Activated naive CD8-positive, alpha-beta T cell treated with anti-CD3 and anti-CD28 coated beads for 36 hours (primary cell): ENCODE data around the gene GTPBP3. TPM values are rescaled to one million over a fixed set of nuclear protein-coding genes. Genes with fewer than 3 reads are reported as not detected.

ENCODE experiments used
- DNase-seq: peaks from one replicate; pipeline ENCODE4 v3.0.0; 2021
- H3K27ac Mint-ChIP-seq: one replicate; pipeline ENCODE4 v1.8.0; 2022; ENCODE audit warnings: mild to moderate bottlenecking, moderate library complexity, mixed read lengths
- H3K27me3 Mint-ChIP-seq: one replicate; pipeline ENCODE4 v1.8.0; 2022; ENCODE audit warnings: mild to moderate bottlenecking, mixed read lengths
- H3K36me3 Mint-ChIP-seq: one replicate; pipeline ENCODE4 v1.8.0; 2021; ENCODE audit warnings: mild to moderate bottlenecking, mixed read lengths
- H3K4me1 Mint-ChIP-seq: one replicate; pipeline ENCODE4 v1.8.0; 2021; ENCODE audit warnings: mixed read lengths
- H3K4me3 Mint-ChIP-seq: one replicate; pipeline ENCODE4 v1.8.0; 2022; ENCODE audit warnings: mild to moderate bottlenecking, moderate library complexity, mixed read lengths
- H3K9me3 Mint-ChIP-seq: one replicate; pipeline ENCODE4 v1.8.0; 2022; ENCODE audit warnings: mixed read lengths
- total RNA-seq, 2 experiments: library from RNA; stranded (reverse); gene quantifications; one replicate each; pipeline ENCODE4 v1.2.3, GENCODE V29; 2021

Gene GTPBP3
- total RNA-seq, 2 experiments from 2014 or later, result 49.0 to 49.6 TPM

DNA sequence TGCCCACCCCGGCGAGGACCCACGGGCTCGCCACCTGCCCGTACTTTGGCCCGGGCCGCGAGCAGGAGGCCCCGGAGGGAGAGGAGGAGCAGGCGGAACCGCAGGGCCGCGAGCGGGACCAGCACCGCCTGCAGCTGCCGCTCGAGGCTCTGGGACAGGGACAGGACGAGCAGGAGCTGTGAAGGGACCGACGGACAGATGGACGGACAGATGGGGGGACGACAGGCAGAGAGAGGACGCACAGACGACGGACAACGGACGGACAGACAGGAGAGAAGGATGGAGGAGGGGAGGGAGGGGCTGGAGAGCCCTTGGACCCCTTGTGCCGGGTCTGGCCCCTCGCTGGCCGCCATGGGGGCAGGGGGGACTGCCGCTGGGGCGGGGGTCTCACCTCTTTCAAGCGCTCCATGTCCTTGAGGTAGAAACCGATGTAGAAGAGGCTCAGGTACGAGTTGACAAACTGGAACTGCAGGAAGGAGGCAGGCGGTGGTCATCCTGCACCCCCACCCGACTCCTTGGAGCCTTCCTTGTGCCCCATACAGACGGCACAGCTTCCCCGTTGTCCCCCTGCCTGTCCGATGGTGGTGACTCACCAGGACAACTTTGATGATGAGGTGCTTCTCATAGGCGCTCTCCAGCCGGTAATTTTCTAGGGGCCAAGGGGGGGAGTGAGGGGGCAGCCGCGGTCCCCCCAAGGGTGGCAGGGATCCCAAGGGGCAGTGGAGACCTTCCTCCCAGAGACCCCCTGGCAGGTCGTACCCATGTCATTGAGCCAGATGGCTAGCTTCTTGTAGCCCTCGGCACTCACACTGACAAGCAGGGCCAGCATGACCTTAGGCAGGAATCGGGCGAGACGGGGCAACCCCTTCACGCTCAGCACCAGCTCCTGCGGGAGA, 7.7 kb upstream of the GTPBP3 start:
- Mint-ChIP-seq H3K9me3 (no peaks in the 10 kb centered on the region), H3K4me3 (no peak overlapping the region), H3K27ac (no peak overlapping the region), H3K27me3 (no peaks in the 10 kb centered on the region), H3K36me3 (no peaks in the 10 kb centered on the region), H3K4me1 (peaks cover 8% of the 10 kb centered on the region)
- no peak for DNase-seq

DNA sequence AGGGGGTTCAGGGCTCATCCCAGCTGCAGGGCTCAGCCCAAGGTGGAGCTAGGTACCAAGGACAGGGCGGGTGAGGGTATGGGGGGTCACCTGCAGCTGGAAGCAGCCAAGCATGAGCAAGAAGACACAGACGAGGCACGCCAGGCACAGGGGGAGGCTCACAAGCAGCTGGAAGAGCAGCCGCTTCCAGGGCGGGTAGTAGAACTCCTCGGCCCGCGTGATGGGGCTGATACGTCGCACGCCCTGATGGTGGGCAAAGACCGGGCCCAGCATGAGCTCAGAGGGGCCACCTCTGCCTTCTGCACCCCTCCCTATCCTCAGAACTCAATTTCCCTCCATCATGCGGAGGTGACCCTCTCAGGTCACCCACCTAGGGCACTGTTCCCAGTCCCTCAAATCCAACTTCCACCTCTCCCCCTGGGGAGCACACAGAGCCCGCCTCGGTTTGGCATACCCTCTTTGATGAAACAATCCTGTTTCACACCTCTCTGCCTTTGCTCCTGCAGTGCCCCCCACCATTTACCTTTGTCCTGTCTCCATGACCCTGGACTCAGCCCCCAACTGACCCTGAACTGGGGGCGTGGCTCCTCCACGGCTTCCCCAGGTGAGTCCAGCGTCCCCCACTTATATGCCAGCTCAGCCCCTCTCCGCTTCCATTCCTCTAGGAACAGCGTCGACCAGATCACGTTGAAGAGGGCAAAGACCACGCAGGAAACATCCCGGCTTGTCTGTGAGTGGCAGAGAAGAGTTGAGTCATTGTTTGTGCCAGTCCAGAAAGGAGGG, 6.9 kb upstream of the GTPBP3 start:
- no peak for DNase-seq
- Mint-ChIP-seq H3K4me3 (no peak overlapping the region), H3K4me1 (peaks cover 15% of the 10 kb centered on the region), H3K27me3 (no peaks in the 10 kb centered on the region), H3K9me3 (no peaks in the 10 kb centered on the region), H3K27ac (no peak overlapping the region), H3K36me3 (no peaks in the 10 kb centered on the region)

DNA sequence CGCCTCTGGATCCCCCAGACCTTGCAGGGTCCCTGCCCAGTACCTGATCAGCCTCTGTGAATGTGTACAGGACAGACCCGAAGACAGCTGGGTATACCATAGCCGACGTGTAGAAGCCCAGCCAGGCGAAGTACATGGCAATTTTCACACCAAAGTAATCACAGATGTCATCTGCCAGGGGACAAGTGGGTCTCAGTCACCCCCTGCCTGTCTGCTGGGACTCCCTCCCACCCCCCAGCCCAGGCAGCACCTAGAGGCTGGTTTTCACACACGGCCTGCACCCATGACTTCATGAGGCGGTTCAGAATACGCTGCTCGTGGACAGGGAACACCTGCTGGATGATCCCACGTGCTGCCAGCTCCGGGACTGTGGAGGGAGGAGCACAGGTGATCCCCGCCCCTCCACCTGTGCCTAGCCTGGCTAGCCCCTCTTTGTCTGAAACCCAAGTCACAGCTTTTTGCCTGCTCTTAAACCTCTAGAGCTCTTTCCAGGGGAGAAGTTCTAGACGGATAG, 6.3 kb upstream of the GTPBP3 start:
- no peak overlapping the region for H3K27ac Mint-ChIP-seq
- peaks cover 15% of the 10 kb centered on the region for H3K4me1 Mint-ChIP-seq
- DNase-seq, result no peak
- H3K4me3 Mint-ChIP-seq, result no peak overlapping the region
- H3K27me3 Mint-ChIP-seq, result no peaks in the 10 kb centered on the region
- no peaks in the 10 kb centered on the region for H3K36me3 Mint-ChIP-seq
- no peaks in the 10 kb centered on the region for H3K9me3 Mint-ChIP-seq

DNA sequence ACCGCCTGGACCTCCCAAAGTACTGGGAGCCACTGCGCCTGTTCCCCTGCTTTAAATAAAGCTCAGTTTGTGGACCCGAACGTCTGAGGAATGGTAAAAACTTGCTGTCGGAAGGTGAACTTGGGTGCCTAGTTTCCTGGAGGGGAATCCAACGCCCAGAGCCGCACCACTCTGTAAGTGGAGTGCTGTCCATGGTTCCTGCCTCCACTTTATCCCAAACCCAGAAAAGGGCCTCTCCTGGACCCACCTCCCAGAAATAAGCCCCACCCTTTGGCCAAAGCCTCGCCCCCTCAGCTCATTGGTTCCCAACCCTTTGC, 5.0 kb upstream of the GTPBP3 start:
- Mint-ChIP-seq H3K27ac (no peak overlapping the region), H3K27me3 (no peaks in the 10 kb centered on the region), H3K4me3 (no peak overlapping the region), H3K4me1 (peaks cover 20% of the 10 kb centered on the region), H3K9me3 (no peaks in the 10 kb centered on the region), H3K36me3 (no peaks in the 10 kb centered on the region)
- no peak for DNase-seq

DNA sequence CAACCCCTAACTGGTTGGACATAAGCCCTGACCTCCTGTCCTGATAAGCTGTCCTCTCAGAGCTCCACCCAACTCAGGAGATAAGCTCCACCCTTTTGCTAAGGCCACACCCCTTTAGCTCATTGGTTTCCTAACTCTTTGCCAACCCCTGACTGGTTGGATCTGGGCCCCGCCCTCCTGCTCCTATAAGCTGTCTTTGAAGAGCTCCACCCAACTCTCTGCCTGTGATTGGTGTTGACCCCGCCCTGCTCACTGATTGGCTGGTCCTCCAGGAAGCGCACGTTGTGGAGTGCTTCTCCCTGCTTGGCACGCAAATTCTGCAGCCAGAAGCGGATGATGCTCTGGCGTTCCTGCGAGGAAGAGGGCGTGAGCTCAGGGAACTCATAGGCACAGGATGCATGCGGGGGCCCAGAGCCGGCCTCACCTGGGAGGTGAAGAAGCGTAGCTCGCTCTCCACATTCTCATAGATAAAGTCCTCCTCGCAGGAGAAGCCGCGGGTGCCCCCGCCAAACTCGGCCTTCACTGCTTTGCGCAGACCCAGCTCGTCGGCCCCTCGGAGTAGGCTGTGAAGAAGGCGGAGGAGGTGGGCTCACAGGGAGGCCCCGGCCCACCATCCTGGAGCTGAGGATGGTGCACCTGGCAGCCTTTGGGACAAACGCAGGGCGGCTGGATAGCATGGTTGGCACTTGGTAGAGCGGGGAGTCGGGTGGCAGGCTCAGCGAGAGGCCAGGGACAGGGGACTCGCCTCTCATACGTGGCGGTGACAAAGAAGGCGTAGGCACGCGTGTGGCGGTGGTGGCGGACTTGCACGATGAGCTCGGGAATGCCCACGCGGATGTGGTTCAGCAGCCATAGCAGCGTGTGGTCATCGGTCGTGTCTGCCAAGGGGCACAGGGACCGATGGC, 4.4 kb upstream of the GTPBP3 start:
- H3K4me3 Mint-ChIP-seq, result no peak overlapping the region
- no peaks in the 10 kb centered on the region for H3K27me3 Mint-ChIP-seq
- peaks cover 20% of the 10 kb centered on the region for H3K4me1 Mint-ChIP-seq
- H3K9me3 Mint-ChIP-seq, result no peaks in the 10 kb centered on the region
- DNase-seq, result peak; percentile 63
- H3K36me3 Mint-ChIP-seq, result no peaks in the 10 kb centered on the region
- H3K27ac Mint-ChIP-seq, result no peak overlapping the region

DNA sequence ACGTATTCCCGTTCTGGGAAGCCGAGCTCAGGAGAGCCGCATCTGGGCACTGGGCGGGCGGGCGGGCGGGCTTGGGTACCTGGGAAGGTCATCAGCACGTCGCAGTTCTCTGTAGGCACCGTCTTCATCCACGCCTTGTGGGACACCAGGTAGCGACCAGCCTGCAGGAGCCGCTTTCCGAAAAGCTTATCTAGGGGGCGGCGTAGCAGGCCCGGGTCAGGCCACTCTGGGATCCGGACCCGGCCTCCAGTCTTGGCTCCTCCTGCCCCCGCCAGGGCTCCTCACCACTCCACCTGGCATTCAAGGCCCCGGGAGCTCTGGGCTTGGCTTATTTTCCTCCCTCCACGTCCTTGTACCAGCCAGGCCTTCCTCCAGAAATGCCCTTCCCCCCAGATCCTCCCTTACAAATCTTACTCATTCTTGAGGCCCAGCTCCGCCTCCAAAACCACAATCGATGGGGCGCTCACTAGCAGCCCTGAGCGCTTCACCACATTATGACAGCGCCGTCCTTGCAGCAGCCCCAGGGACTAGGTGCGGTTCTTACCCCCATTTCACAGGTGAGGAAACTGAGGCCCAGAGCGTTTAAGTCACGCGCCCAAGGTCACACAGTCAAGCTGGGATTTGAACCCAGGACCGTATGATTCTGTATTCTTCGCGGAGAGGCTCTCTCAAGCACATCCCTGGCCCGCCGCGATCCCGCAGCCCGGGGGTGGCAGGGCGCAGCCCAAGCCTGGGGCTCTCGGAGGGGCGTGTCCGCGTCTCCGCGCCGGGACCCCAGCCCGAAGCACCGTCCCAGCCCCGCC, 3.5 kb upstream of the GTPBP3 start:
- Mint-ChIP-seq H3K27ac (peak overlapping the region; percentile 42), H3K4me3 (peak overlapping the region; percentile 72), H3K36me3 (no peaks in the 10 kb centered on the region), H3K27me3 (no peaks in the 10 kb centered on the region), H3K4me1 (peaks cover 26% of the 10 kb centered on the region), H3K9me3 (no peaks in the 10 kb centered on the region)
- peak; percentile 77 for DNase-seq

DNA sequence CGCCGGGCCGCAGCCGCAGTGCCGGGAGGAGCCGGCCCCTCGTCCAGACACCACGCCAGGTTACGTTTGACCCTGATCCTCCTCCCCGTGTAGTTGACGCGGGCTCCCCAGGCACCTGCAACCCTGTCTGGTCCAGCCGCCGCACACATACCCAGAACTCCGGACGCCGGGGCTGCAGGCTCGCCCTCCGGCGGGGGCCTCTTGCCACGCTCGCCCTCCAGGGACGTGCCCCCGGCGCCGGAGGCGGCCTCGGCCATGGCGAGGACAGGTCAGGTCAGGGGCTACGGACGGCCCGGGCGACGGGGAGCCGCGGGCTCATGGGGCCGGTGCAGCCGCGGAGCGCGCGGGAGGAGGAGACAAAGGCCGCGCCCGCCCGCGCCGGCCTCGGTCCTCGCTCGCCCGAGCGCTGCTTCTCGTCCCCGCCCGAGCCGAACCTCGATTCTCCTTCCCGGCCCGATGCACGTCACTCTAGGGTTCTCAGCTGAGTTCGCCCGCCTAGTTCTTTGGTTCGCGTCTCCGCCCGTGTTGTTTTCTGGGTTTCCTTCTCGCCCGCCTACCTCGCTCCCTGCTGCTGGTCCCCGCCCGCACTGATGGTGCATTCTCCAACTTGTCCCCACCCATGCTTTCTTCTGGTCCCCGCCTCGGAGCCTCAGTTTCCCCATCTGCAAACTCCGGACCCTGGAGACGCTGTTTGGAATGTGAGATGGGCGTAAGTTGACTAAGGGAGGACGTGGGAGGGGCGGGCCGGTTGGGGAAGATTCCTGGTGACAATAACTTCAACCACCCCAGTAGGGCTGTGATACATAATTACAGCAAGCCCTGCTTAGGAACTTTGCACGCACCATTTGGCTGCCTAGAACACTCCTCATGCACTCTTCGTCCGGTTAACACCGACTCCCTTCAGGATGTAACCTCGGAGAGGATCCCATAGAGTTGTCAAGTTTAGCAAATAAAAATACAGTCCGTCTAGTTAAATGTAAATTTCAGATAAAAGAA, 2.6 kb upstream of the GTPBP3 start, which contains the start of gene ANO8:
TSS of gene ANO8 (minus strand) at position 442 of the 996 bp plus-strand sequence. CDS start at position 257, 185 bp downstream.
- Mint-ChIP-seq H3K9me3 (no peaks in the 10 kb centered on the region), H3K4me1 (peaks cover 26% of the 10 kb centered on the region), H3K27ac (peak within 1 kb of the TSS; percentile 42), H3K36me3 (peaks cover 4% of the 10 kb centered on the region), H3K4me3 (peak within 1 kb of the TSS; percentile 79), H3K27me3 (no peaks in the 10 kb centered on the region)
- peak; percentile 96 for DNase-seq

DNA sequence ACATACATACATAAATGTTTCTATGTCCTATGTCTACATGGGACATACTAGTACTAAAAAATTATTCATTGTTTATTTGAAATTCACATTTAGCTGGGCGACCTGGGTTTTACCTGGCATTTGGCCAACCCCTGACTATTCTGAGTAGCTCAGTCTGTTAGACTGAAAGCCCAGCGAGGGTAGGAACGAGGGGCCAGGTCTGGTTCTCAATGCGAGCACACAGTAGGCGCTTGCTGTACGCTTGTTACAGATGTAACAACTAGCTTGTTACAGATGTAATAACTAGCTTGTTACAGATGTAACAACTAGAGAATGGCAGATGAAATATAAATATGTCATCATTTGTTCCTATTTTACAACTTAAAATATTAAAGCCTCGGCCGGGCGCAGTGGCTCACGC, 1.8 kb upstream of the GTPBP3 start:
- no peak overlapping the region for H3K27ac Mint-ChIP-seq
- H3K36me3 Mint-ChIP-seq, result peaks cover 6% of the 10 kb centered on the region
- no peak for DNase-seq
- H3K4me1 Mint-ChIP-seq, result peaks cover 24% of the 10 kb centered on the region
- H3K4me3 Mint-ChIP-seq, result peak overlapping the region; percentile 10
- H3K27me3 Mint-ChIP-seq, result no peaks in the 10 kb centered on the region
- H3K9me3 Mint-ChIP-seq, result no peaks in the 10 kb centered on the region

DNA sequence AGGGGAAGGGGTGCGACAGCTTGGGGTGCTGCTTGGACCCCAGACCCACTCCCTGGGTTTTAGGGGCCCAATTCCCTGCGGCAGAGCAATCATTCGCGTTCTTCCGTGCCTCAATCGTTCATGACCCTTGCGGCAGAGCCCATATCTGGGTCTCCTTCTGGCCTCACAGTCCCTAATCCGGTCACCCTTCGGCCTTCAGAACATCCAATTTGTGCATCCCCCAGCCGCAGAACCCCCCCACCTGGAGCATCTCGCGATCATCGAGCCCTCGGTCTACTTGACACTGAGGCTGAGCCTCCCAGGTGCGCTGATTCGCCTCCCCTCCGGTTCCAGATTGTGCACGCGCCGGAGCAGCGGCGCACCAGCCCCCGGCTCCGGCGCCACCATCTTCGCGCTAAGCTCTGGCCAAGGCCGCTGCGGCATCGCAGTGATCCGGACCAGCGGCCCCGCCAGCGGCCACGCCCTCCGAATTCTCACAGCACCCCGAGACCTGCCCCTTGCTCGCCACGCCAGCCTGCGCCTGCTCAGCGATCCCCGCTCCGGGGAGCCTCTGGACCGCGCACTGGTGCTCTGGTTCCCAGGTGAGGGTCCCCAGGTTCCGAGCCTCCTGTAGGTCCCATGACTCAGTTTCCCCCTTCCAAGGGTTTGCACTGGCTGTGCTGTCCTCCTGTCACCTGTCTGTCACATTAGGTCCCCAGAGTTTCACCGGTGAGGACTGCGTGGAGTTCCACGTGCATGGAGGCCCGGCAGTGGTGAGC, 501 bp downstream of the GTPBP3 start:
- Mint-ChIP-seq H3K27ac (peak overlapping the region; percentile 95), H3K4me1 (peaks cover 23% of the 10 kb centered on the region), H3K9me3 (no peaks in the 10 kb centered on the region), H3K27me3 (no peaks in the 10 kb centered on the region), H3K36me3 (peaks cover 6% of the 10 kb centered on the region), H3K4me3 (peak overlapping the region; percentile 94)
- peak; percentile 65 for DNase-seq

DNA sequence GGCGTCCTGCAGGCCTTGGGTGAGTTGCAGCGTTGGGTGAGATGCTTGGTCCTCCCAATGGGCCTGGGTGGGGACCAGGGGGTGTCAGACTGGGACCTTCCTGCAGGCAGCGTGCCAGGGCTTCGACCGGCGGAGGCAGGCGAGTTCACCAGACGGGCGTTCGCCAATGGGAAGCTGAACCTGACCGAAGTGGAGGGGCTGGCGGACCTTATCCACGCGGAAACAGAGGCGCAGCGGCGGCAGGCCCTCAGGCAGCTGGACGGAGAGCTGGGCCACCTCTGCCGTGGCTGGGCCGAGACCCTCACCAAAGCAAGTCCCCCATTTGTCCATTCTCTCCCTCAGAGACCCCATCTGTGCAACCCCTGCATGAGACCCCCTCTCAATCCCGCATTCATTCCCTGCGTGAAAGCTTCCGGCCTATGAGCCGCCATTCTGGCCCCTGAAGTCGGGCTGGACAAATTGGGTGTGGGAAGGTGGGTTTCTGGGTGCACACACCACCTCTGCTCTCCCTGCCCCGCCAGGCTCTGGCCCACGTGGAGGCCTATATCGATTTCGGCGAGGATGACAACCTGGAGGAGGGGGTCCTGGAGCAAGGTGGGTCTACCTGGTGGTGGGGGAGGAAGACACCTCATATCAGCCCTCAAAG, 1.2 kb downstream of the GTPBP3 start:
- DNase-seq, result no peak
- Mint-ChIP-seq H3K4me3 (peak overlapping the region; percentile 94), H3K36me3 (peaks cover 6% of the 10 kb centered on the region), H3K27ac (no peak overlapping the region), H3K27me3 (no peaks in the 10 kb centered on the region), H3K9me3 (no peaks in the 10 kb centered on the region), H3K4me1 (peaks cover 21% of the 10 kb centered on the region)

DNA sequence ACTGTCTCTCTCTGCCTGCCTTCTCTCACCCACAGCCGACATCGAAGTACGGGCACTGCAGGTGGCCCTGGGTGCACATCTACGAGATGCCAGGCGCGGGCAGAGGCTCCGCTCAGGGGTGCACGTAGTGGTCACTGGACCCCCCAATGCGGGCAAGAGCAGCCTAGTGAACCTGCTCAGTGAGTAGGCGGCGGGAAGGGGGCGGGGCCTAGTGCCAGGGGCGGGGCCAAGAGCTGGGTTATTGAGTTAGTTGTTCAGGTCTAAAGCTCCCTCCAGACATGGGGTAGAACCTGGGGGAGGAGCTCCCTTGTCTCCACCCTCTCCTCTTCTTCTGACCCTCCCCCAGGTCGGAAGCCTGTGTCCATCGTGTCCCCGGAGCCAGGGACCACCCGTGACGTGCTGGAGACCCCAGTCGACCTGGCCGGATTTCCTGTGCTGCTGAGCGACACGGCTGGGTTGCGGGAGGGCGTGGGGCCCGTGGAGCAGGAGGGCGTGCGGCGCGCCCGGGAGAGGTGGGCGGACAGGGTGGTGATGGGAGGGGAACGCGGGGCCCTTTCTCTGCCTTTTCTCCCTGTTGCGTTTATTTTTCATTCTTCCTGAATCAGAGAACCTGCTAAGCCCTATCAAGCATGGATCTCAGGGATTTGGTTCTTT, 1.9 kb downstream of the GTPBP3 start:
- peak overlapping the region; percentile 94 for H3K4me3 Mint-ChIP-seq
- DNase-seq, result peak; percentile 42
- no peak overlapping the region for H3K27ac Mint-ChIP-seq
- peaks cover 6% of the 10 kb centered on the region for H3K36me3 Mint-ChIP-seq
- H3K9me3 Mint-ChIP-seq, result no peaks in the 10 kb centered on the region
- peaks cover 17% of the 10 kb centered on the region for H3K4me1 Mint-ChIP-seq
- no peaks in the 10 kb centered on the region for H3K27me3 Mint-ChIP-seq
